HEK293 (cell line): ENCODE measurements around the gene PDC.

Source experiments
- KLF10 ChIP-seq: fragments of 450-650 bp; IDR thresholded peaks from 2 replicates; pipeline ENCODE4 v1.5.1; 2018; ENCODE audit warnings: missing biosample characterization, mild to moderate bottlenecking, missing genetic modification characterization
- KLF9 ChIP-seq: fragments of 450-650 bp; formaldehyde crosslinking; IDR thresholded peaks from 2 replicates; pipeline ENCODE4 v1.5.1; 2016; ENCODE audit warnings: missing biosample characterization, missing genetic modification characterization, low read depth
- RBAK ChIP-seq: fragments of 450-650 bp; formaldehyde crosslinking; IDR thresholded peaks from 2 replicates; pipeline ENCODE4 v1.5.1; 2016; ENCODE audit warnings: missing biosample characterization, missing genetic modification characterization
- ZFP41 ChIP-seq: fragments of 450-650 bp; formaldehyde crosslinking; IDR thresholded peaks from 2 replicates; pipeline ENCODE4 v1.5.1; 2016; ENCODE audit warnings: missing biosample characterization, missing genetic modification characterization, borderline replicate concordance
- ZNF157 ChIP-seq: fragments of 450-650 bp; formaldehyde crosslinking; IDR thresholded peaks from 2 replicates; pipeline ENCODE4 v1.5.1; 2016; ENCODE audit warnings: missing biosample characterization, missing genetic modification characterization
- ZNF266 ChIP-seq: fragments of 450-650 bp; formaldehyde crosslinking; IDR thresholded peaks from 2 replicates; pipeline ENCODE4 v1.5.1; 2016; ENCODE audit warnings: missing biosample characterization, missing genetic modification characterization, low read depth
- ZNF473 ChIP-seq: fragments of 450-650 bp; formaldehyde crosslinking; IDR thresholded peaks from 2 replicates; pipeline ENCODE4 v1.5.1; 2017; ENCODE audit warnings: missing biosample characterization, missing genetic modification characterization
- ZNF514 ChIP-seq: fragments of 450-650 bp; formaldehyde crosslinking; IDR thresholded peaks from 2 replicates; pipeline ENCODE4 v1.5.1; 2016; ENCODE audit warnings: missing biosample characterization, missing genetic modification characterization
- ZNF670 ChIP-seq: fragments of 450-650 bp; formaldehyde crosslinking; IDR thresholded peaks from 2 replicates; pipeline ENCODE4 v1.5.1; 2016; ENCODE audit warnings: missing biosample characterization, missing genetic modification characterization, low read depth
- TF ChIP-seq, protein P1 (sequence below): fragments of 450-650 bp; formaldehyde crosslinking; IDR thresholded peaks from 2 replicates; pipeline ENCODE4 v1.5.1; 2016; ENCODE audit warnings: missing biosample characterization, missing genetic modification characterization
- TF ChIP-seq, protein P2 (sequence below): fragments of 450-650 bp; formaldehyde crosslinking; IDR thresholded peaks from 2 replicates; pipeline ENCODE4 v1.5.1; 2016; ENCODE audit warnings: missing biosample characterization, missing genetic modification characterization
- TF ChIP-seq, protein P3 (sequence below): fragments of 450-650 bp; formaldehyde crosslinking; IDR thresholded peaks from 2 replicates; pipeline ENCODE4 v1.5.1; 2016; ENCODE audit warnings: missing biosample characterization, missing genetic modification characterization
- TF ChIP-seq, protein P4 (sequence below): fragments of 450-650 bp; formaldehyde crosslinking; IDR thresholded peaks from 2 replicates; pipeline ENCODE4 v1.5.1; 2016; ENCODE audit warnings: missing biosample characterization, missing genetic modification characterization
- TF ChIP-seq, protein P5 (sequence below): fragments of 450-650 bp; formaldehyde crosslinking; IDR thresholded peaks from 2 replicates; pipeline ENCODE4 v1.5.1; 2016; ENCODE audit warnings: missing biosample characterization, missing genetic modification characterization, low read depth

DNA sequence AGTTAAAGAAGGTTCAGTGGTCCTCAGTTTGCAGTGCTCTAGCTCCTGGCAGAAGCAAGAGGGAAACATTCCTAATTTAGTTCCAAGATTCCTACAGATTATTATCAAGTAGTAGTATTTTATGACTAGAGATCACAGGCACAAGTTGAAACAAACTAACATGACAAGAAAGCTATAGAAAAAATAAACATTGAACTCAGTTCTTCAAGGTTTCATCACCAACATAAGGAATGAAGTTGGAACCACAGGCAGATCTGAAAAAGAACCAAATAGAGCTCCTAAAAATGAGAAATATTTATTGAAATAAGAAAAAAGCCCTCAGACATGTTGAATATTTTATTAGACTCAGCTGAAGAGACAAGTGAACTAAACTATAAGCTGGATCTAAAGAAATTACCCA is 40.6 kb downstream of the PDC start:
- TF ChIP-seq, protein P1, sequence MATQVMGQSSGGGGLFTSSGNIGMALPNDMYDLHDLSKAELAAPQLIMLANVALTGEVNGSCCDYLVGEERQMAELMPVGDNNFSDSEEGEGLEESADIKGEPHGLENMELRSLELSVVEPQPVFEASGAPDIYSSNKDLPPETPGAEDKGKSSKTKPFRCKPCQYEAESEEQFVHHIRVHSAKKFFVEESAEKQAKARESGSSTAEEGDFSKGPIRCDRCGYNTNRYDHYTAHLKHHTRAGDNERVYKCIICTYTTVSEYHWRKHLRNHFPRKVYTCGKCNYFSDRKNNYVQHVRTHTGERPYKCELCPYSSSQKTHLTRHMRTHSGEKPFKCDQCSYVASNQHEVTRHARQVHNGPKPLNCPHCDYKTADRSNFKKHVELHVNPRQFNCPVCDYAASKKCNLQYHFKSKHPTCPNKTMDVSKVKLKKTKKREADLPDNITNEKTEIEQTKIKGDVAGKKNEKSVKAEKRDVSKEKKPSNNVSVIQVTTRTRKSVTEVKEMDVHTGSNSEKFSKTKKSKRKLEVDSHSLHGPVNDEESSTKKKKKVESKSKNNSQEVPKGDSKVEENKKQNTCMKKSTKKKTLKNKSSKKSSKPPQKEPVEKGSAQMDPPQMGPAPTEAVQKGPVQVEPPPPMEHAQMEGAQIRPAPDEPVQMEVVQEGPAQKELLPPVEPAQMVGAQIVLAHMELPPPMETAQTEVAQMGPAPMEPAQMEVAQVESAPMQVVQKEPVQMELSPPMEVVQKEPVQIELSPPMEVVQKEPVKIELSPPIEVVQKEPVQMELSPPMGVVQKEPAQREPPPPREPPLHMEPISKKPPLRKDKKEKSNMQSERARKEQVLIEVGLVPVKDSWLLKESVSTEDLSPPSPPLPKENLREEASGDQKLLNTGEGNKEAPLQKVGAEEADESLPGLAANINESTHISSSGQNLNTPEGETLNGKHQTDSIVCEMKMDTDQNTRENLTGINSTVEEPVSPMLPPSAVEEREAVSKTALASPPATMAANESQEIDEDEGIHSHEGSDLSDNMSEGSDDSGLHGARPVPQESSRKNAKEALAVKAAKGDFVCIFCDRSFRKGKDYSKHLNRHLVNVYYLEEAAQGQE (tag by site-specific recombination): no peak
- no peak for TF ChIP-seq ZNF266 (tag by site-specific recombination)
- no peak for TF ChIP-seq RBAK (tag by site-specific recombination)
- TF ChIP-seq KLF9 (tag by site-specific recombination): no peak
- TF ChIP-seq, protein P2, sequence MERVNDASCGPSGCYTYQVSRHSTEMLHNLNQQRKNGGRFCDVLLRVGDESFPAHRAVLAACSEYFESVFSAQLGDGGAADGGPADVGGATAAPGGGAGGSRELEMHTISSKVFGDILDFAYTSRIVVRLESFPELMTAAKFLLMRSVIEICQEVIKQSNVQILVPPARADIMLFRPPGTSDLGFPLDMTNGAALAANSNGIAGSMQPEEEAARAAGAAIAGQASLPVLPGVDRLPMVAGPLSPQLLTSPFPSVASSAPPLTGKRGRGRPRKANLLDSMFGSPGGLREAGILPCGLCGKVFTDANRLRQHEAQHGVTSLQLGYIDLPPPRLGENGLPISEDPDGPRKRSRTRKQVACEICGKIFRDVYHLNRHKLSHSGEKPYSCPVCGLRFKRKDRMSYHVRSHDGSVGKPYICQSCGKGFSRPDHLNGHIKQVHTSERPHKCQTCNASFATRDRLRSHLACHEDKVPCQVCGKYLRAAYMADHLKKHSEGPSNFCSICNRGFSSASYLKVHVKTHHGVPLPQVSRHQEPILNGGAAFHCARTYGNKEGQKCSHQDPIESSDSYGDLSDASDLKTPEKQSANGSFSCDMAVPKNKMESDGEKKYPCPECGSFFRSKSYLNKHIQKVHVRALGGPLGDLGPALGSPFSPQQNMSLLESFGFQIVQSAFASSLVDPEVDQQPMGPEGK (tag by site-specific recombination): no peak
- TF ChIP-seq, protein P3, sequence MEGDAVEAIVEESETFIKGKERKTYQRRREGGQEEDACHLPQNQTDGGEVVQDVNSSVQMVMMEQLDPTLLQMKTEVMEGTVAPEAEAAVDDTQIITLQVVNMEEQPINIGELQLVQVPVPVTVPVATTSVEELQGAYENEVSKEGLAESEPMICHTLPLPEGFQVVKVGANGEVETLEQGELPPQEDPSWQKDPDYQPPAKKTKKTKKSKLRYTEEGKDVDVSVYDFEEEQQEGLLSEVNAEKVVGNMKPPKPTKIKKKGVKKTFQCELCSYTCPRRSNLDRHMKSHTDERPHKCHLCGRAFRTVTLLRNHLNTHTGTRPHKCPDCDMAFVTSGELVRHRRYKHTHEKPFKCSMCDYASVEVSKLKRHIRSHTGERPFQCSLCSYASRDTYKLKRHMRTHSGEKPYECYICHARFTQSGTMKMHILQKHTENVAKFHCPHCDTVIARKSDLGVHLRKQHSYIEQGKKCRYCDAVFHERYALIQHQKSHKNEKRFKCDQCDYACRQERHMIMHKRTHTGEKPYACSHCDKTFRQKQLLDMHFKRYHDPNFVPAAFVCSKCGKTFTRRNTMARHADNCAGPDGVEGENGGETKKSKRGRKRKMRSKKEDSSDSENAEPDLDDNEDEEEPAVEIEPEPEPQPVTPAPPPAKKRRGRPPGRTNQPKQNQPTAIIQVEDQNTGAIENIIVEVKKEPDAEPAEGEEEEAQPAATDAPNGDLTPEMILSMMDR (tag by site-specific recombination): no peak
- no peak for TF ChIP-seq ZNF473
- TF ChIP-seq, protein P4, sequence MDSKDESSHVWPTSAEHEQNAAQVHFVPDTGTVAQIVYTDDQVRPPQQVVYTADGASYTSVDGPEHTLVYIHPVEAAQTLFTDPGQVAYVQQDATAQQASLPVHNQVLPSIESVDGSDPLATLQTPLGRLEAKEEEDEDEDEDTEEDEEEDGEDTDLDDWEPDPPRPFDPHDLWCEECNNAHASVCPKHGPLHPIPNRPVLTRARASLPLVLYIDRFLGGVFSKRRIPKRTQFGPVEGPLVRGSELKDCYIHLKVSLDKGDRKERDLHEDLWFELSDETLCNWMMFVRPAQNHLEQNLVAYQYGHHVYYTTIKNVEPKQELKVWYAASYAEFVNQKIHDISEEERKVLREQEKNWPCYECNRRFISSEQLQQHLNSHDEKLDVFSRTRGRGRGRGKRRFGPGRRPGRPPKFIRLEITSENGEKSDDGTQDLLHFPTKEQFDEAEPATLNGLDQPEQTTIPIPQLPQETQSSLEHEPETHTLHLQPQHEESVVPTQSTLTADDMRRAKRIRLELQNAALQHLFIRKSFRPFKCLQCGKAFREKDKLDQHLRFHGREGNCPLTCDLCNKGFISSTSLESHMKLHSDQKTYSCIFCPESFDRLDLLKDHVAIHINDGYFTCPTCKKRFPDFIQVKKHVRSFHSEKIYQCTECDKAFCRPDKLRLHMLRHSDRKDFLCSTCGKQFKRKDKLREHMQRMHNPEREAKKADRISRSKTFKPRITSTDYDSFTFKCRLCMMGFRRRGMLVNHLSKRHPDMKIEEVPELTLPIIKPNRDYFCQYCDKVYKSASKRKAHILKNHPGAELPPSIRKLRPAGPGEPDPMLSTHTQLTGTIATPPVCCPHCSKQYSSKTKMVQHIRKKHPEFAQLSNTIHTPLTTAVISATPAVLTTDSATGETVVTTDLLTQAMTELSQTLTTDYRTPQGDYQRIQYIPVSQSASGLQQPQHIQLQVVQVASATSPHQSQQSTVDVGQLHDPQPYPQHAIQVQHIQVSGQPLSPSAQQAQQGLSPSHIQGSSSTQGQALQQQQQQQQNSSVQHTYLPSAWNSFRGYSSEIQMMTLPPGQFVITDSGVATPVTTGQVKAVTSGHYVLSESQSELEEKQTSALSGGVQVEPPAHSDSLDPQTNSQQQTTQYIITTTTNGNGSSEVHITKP (tag by site-specific recombination): no peak
- TF ChIP-seq KLF10 (tag by site-specific recombination): no peak
- TF ChIP-seq ZFP41 (tag by site-specific recombination): no peak
- no peak for TF ChIP-seq ZNF157 (tag by site-specific recombination)
- TF ChIP-seq ZNF514: no peak
- TF ChIP-seq, protein P5, sequence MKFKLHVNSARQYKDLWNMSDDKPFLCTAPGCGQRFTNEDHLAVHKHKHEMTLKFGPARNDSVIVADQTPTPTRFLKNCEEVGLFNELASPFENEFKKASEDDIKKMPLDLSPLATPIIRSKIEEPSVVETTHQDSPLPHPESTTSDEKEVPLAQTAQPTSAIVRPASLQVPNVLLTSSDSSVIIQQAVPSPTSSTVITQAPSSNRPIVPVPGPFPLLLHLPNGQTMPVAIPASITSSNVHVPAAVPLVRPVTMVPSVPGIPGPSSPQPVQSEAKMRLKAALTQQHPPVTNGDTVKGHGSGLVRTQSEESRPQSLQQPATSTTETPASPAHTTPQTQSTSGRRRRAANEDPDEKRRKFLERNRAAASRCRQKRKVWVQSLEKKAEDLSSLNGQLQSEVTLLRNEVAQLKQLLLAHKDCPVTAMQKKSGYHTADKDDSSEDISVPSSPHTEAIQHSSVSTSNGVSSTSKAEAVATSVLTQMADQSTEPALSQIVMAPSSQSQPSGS (tag by site-specific recombination): no peak
- TF ChIP-seq ZNF670 (tag by site-specific recombination): no peak
